Adrenal gland (tissue), 12 donors: ENCODE data around the gene SAMMSON. TPM values are rescaled to one million over a fixed set of nuclear protein-coding genes. Genes with fewer than 3 reads are reported as not detected.

ENCODE experiments used
- DNase-seq, 7 donors: peaks; one replicate each; pipeline ENCODE4 v3.0.0-alpha.2; 2019 to 2020
- H3K27ac ChIP-seq, 5 donors: fragments of 200-600 bp; sonication (generic) in 4 of 5; 1 replicate in 3 of 5; 2 replicates in 2 of 5; pipeline versions ENCODE4 v1.5.1 to v1.8.0; 2016 to 2020; ENCODE audit warnings: mild to moderate bottlenecking in 1 of 5
- H3K27me3 ChIP-seq: fragments of 200-600 bp; 2 replicates; pipeline ENCODE4 v1.8.0; 2021
- H3K36me3 ChIP-seq, 2 donors: fragments of 200-600 bp; replicated peaks in 1 of 2; 1 replicate in 1 of 2; 2 replicates in 1 of 2; pipeline versions ENCODE4 v1.5.1 to v1.8.0; 2018 to 2022
- H3K4me1 ChIP-seq, 2 donors: fragments of 200-600 bp; replicated peaks in 1 of 2; 1 replicate in 1 of 2; 2 replicates in 1 of 2; pipeline versions ENCODE4 v1.5.1 to v1.8.0; 2018 to 2021
- H3K4me3 ChIP-seq, 4 donors: fragments of 200-600 bp; sonication (generic) in 3 of 4; one replicate each; pipeline ENCODE4 v1.5.1; 2016 to 2018
- H3K9me3 ChIP-seq, 3 donors: fragments of 200-600 bp; sonication (generic) in 1 of 3; replicated peaks in 1 of 3; 1 replicate in 2 of 3; 2 replicates in 1 of 3; pipeline versions ENCODE4 v1.5.1 to v1.8.0; 2016 to 2021
- POLR2A ChIP-seq, 2 donors: fragments of 450-650 bp; IDR thresholded peaks; one replicate each; pipeline ENCODE4 v1.6.1; 2017; ENCODE audit warnings: antibody characterized with exemption in 2 of 2, mild to moderate bottlenecking in 2 of 2, moderate library complexity in 1 of 2
- WGBS, 4 donors: extraction: QIAGEN DNeasy Blood & Tissue Kit in 2 of 4; methylation state at CpG; one replicate each; pipeline versions ENCODE4 v1.1.5 to v1.1.7; 2013 to 2017; 5-methylcytosine and 5-hydroxymethylcytosine counted together
- intact Hi-C, 2 donors: fragments of 100-400 bp; cut with DNase I; formaldehyde crosslinking; loops; one replicate each; pipeline versions ENCODE4 v1.14.1 to v1.15.0; 2022 to 2023
- polyA plus RNA-seq, 3 donors: library from polyadenylated mRNA; stranded (reverse); fragments of 200-250 nt in 2 of 3; fragments of 350-450 nt in 1 of 3; fragmentation: Illumina TruSeq in 1 of 3; extraction: RNeasy Lipid Tissue Mini Kit (QIAGEN cat#74804) in 1 of 3; gene quantifications; one replicate each; pipeline ENCODE4 v1.2.3, GENCODE V29; 2013 to 2014
- total RNA-seq, 9 donors: library from RNA; depleted of rRNA in 4 of 9; stranded (reverse); fragments of >200 nt in 4 of 9; fragments of 120-200 nt in 1 of 9; fragmentation: NEBNext Ultra II Directional in 1 of 9; extraction: Animal tissue kit (Norgen Biotek cat#: 25700) in 1 of 9; gene quantifications; one replicate each; pipeline versions ENCODE4 v1.1.0 to v1.2.4, GENCODE V29; 2013 to 2023
- TF ChIP-seq, protein P1 (sequence below), 6 experiments: fragments of 450-650 bp in 4 of 6; fragments of 200-600 bp in 2 of 6; sonication (generic) in 1 of 6; IDR thresholded peaks; 1 replicate in 5 of 6; 2 replicates in 1 of 6; pipeline versions ENCODE4 v1.5.1 to v1.8.0; 2016 to 2021; ENCODE audit warnings: antibody characterized with exemption in 6 of 6, mild to moderate bottlenecking in 2 of 6, moderate library complexity in 1 of 6
- donor health status: healthy with polysubstance abuse.
- donor health status: Bipolar disorder and iron deficiency.
- donor health status: DM: yes; HTN: yes; CAD: no.
- donor health status: DM: no; HTN: no; CAD: no.
- donor health status: DM: no; HTN: no; CAD: no.
- donor health status: DM: yes; HTN: yes; CAD: no.

SAMMSON gene
- total and polyA plus RNA-seq, 12 donors: not detected

DNA sequence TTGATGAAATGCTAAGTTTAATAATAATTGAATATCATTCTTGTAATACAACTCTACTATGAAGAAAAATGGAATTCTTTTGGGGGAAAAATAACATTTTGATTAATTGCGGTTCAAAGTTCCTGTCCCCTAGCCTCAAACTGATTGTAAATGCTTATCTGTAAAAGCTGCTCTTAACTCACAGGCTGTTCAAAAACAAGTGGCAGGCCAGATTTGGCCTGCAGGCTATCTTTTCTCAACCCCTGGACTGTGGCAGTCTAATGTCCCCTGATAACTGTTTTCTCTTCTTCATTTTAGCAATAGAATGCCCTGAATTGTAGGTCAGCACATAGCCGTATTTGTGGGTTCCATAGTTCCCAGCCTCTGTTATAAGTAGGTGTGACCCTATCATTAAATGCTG, 23.5 kb upstream of the SAMMSON start:
- Histone ChIP-seq H3K4me1 (no peaks in the 10 kb centered on the region), H3K36me3 (no peaks in the 10 kb centered on the region), H3K27me3 (no peaks in the 10 kb centered on the region), H3K27ac (no peak overlapping the region), H3K9me3 (no peaks in the 10 kb centered on the region), H3K4me3 (no peak overlapping the region)
- intact Hi-C loops: no loop called here
- no peak for DNase-seq
- WGBS, 4 donors: 69 to 85% (median 81%) methylated on average over 2 of the region's 2 CpGs
- no peak for TF ChIP-seq POLR2A (IDR thresholded peaks at IDR 0.05)
- TF ChIP-seq, protein P1, sequence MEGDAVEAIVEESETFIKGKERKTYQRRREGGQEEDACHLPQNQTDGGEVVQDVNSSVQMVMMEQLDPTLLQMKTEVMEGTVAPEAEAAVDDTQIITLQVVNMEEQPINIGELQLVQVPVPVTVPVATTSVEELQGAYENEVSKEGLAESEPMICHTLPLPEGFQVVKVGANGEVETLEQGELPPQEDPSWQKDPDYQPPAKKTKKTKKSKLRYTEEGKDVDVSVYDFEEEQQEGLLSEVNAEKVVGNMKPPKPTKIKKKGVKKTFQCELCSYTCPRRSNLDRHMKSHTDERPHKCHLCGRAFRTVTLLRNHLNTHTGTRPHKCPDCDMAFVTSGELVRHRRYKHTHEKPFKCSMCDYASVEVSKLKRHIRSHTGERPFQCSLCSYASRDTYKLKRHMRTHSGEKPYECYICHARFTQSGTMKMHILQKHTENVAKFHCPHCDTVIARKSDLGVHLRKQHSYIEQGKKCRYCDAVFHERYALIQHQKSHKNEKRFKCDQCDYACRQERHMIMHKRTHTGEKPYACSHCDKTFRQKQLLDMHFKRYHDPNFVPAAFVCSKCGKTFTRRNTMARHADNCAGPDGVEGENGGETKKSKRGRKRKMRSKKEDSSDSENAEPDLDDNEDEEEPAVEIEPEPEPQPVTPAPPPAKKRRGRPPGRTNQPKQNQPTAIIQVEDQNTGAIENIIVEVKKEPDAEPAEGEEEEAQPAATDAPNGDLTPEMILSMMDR (IDR thresholded peaks at IDR 0.05): no peak

DNA sequence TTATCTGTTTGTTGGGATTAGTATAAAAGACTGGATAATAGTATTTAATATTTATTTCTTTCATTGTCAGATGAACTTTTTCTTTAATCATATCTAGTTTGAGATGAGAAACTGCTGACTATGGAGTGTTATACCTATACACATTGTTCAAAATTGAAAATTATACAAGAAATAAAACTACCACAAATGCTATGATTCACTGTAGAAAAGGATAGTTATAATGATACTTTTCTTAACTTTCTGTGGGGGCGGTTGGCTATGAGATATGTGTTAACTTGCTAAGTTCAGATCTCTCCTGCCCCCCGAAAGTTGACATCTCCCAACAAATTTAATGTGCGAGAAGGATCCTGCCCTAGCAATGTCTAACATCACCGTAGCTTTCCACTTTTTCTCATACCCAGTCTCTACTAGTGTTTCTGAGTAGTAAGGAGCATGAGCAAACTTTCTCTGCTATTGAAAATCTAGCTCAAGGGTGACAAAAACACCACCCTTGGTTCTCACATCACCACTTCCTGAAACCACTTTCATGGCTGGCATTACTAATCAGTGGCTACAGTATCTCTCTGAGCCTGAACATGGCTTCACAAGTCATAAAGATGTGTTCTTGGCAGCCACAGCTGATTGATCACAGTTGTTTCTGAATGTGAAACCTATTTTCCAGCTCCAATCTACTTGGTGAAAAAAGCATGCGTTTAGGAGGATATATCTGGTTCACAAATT, 15.8 kb upstream of the SAMMSON start:
- H3K9me3 ChIP-seq: no peaks in the 10 kb centered on the region
- H3K4me3 ChIP-seq: no peak overlapping the region
- WGBS, 4 donors: 81 to 92% (median 82%) methylated on average over 5 of the region's 5 CpGs
- no peaks in the 10 kb centered on the region for H3K27me3 ChIP-seq
- H3K36me3 ChIP-seq: no peaks in the 10 kb centered on the region
- H3K4me1 ChIP-seq: no peaks in the 10 kb centered on the region
- intact Hi-C loops: no loop called here
- no peak for TF ChIP-seq POLR2A (IDR thresholded peaks at IDR 0.05)
- TF ChIP-seq, protein P1 (IDR thresholded peaks at IDR 0.05): no peak
- DNase-seq: no peak
- no peak overlapping the region for H3K27ac ChIP-seq

DNA sequence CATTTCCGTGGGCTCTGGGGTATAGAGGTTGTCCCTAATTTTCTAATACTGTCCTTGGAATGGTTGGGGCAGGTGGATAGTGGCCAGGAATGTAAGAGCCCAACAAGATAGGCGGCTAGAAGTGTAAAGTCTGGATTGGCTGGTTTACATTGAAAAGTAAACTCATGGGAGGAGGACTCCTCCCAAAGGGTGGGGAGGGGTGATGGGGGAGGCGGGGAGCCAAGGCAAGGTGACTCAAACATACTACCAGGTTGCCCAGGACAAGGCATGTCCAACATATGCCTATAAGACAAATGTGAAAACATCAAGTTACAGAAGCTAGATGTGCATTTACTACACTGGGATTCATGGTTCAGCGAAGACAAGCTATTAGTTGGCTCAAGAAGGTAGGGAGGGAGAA, 14.3 kb upstream of the SAMMSON start:
- intact Hi-C loops: no loop called here
- Histone ChIP-seq H3K9me3 (no peaks in the 10 kb centered on the region), H3K27me3 (no peaks in the 10 kb centered on the region), H3K27ac (no peak overlapping the region), H3K4me3 (no peak overlapping the region), H3K4me1 (no peaks in the 10 kb centered on the region), H3K36me3 (no peaks in the 10 kb centered on the region)
- 61 to 82% (median 72%) methylated on average over 4 of the region's 4 CpGs for WGBS, 4 donors
- no peak for DNase-seq
- no peak for TF ChIP-seq POLR2A (IDR thresholded peaks at IDR 0.05)
- TF ChIP-seq, protein P1 (IDR thresholded peaks at IDR 0.05): no peak

DNA sequence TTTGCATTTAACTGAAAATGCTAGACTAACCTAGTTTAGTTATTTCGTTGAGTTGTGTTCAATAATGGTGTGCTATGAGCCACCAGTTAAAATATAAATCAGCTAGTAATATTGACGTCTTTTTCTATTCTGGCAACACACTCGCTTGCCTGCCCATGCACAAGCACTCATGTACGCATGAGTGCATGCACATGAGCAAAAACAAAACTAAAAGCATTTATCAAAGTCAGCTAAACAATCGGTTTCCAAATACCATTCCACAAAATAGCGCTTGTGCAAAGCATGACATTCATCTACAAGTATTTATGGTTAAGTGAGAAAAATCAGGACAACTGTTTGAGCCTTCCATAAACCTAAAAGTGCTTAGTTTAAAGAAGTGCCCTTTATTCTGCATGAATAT, 13.1 kb upstream of the SAMMSON start:
- 74 to 83% (median 78%) methylated on average over 6 of the region's 6 CpGs for WGBS, 4 donors
- no peak overlapping the region for H3K4me3 ChIP-seq
- H3K36me3 ChIP-seq: no peaks in the 10 kb centered on the region
- DNase-seq: no peak
- no peaks in the 10 kb centered on the region for H3K9me3 ChIP-seq
- TF ChIP-seq, protein P1 (IDR thresholded peaks at IDR 0.05): no peak
- no peak for TF ChIP-seq POLR2A (IDR thresholded peaks at IDR 0.05)
- no peaks in the 10 kb centered on the region for H3K27me3 ChIP-seq
- H3K27ac ChIP-seq: no peak overlapping the region
- H3K4me1 ChIP-seq: no peaks in the 10 kb centered on the region
- intact Hi-C loops: no loop called here
